H1 (cell line): ENCODE measurements around the gene GREB1.

ENCODE experiments used
- CHD1 ChIP-seq: IDR thresholded peaks from 2 replicates; pipeline ENCODE4 v1.6.1; 2012; ENCODE audit warnings: low read depth, low read length, improper control_type of control experiment
- CTCF ChIP-seq, 3 experiments: IDR thresholded peaks; 1 replicate in 2 of 3; 2 replicates in 1 of 3; pipeline versions ENCODE4 v1.5.1 to v1.6.1; 2011; ENCODE audit warnings: low read length in 3 of 3, mild to moderate bottlenecking in 3 of 3, inconsistent platforms in 2 of 3, low read depth in 1 of 3, moderate library complexity in 1 of 3; ENCODE audit not compliant: insufficient read depth in 1 of 3; ENCODE audit errors: control extremely low read depth in 1 of 3

- TF ChIP-seq CTCF (IDR thresholded peaks at IDR 0.05; ENCODE audit: control extremely low read depth in 1 of 3, insufficient read depth in 1 of 3, low read depth in 1 of 3, low read length in 3 of 3) (no peak), CHD1 (no peak)
Observed at GRCh38 chr2:11661891-11662435, 128.1 kb downstream of the GREB1 start.
